Tibial nerve (tissue), 3 donors: ENCODE data around the gene PHF19.

Experiments used
- CTCF ChIP-seq, 5 experiments: fragments of 200-600 bp in 3 of 5; fragments of 450-650 bp in 2 of 5; sonication (generic) in 3 of 5; IDR thresholded peaks; one replicate each; pipeline ENCODE4 v1.5.1; 2016 to 2019; ENCODE audit warnings: antibody characterized with exemption in 5 of 5, mild to moderate bottlenecking in 3 of 5, moderate library complexity in 2 of 5
- POLR2A ChIP-seq, 2 donors: fragments of 450-650 bp; IDR thresholded peaks; one replicate each; pipeline ENCODE4 v1.6.1; 2017; ENCODE audit warnings: antibody characterized with exemption in 2 of 2, mild to moderate bottlenecking in 2 of 2, moderate library complexity in 2 of 2

- TF ChIP-seq POLR2A (IDR thresholded peaks at IDR 0.05) (no peak), CTCF (IDR thresholded peaks at IDR 0.05) (no peak)
These were observed 1.4 kb downstream of the PHF19 start for GRCh38 chr9:120875643-120875953.
